Parathyroid adenoma (tissue), 2 donors: ENCODE measurements around the gene CD200R1.

Source experiments
- H2AFZ ChIP-seq: fragments of 300-600 bp; sonication (generic); one replicate; pipeline ENCODE4 v1.7.0; 2017; ENCODE audit warnings: antibody characterized with exemption, mild to moderate bottlenecking
- H3K27ac ChIP-seq: fragments of 300-600 bp; sonication (generic); one replicate; pipeline ENCODE4 v1.7.0; 2017
- H3K27me3 ChIP-seq: fragments of 300-600 bp; sonication (generic); one replicate; pipeline ENCODE4 v1.7.0; 2017; ENCODE audit warnings: low read length; ENCODE audit not compliant: control insufficient read depth, insufficient read depth
- H3K36me3 ChIP-seq: fragments of 300-600 bp; sonication (generic); one replicate; pipeline ENCODE4 v1.7.0; 2017; ENCODE audit warnings: low read length; ENCODE audit not compliant: control insufficient read depth, insufficient read depth
- H3K4me1 ChIP-seq: fragments of 300-600 bp; sonication (generic); one replicate; pipeline ENCODE4 v1.7.0; 2017; ENCODE audit warnings: control low read depth
- H3K4me2 ChIP-seq: fragments of 300-600 bp; sonication (generic); one replicate; pipeline ENCODE4 v1.7.0; 2017; ENCODE audit warnings: low read length
- H3K4me3 ChIP-seq: fragments of 300-600 bp; sonication (generic); one replicate; pipeline ENCODE4 v1.7.0; 2017; ENCODE audit warnings: low read depth, low read length
- H3K79me2 ChIP-seq: fragments of 300-600 bp; sonication (generic); one replicate; pipeline ENCODE4 v1.7.0; 2017; ENCODE audit warnings: control low read depth
- H3K9ac ChIP-seq: fragments of 300-600 bp; sonication (generic); one replicate; pipeline ENCODE4 v1.7.0; 2017; ENCODE audit warnings: mild to moderate bottlenecking
- H3K9me3 ChIP-seq: fragments of 300-600 bp; sonication (generic); one replicate; pipeline ENCODE4 v1.7.0; 2017; ENCODE audit warnings: low read length; ENCODE audit not compliant: control insufficient read depth
- CTCF ChIP-seq: fragments of 300-600 bp; sonication (generic); IDR thresholded peaks from one replicate; pipeline ENCODE4 v1.7.0; 2017; ENCODE audit warnings: antibody characterized with exemption, mild to moderate bottlenecking
- donor health status: primary hyperparathyroidism.

The CD200R1 gene

GRCh38 chr3:113002037-113002436, 27.1 kb upstream of the CD200R1 start:
- H3K27ac ChIP-seq, result no peak overlapping the region
- no peak overlapping the region for H3K4me3 ChIP-seq
- H3K36me3 ChIP-seq, result no peaks in the 10 kb centered on the region

GRCh38 chr3:113000691-113001090, 25.8 kb upstream of the CD200R1 start:
- Histone ChIP-seq H3K79me2 (no peaks in the 10 kb centered on the region), H3K9me3 (no peaks in the 10 kb centered on the region), H3K27me3 (no peaks in the 10 kb centered on the region), H2AFZ (no peak overlapping the region), H3K4me2 (no peak overlapping the region), H3K4me3 (no peak overlapping the region), H3K27ac (no peak overlapping the region), H3K9ac (no peak overlapping the region), H3K4me1 (no peaks in the 10 kb centered on the region), H3K36me3 (no peaks in the 10 kb centered on the region)
- no peak for TF ChIP-seq CTCF

More at GRCh38 chr3:113002037-113002436, 27.1 kb upstream of the CD200R1 start:
- Histone ChIP-seq H3K4me2 (no peak overlapping the region), H3K79me2 (no peaks in the 10 kb centered on the region), H3K4me1 (no peaks in the 10 kb centered on the region), H3K9ac (no peak overlapping the region), H2AFZ (no peak overlapping the region), H3K27me3 (no peaks in the 10 kb centered on the region), H3K9me3 (no peaks in the 10 kb centered on the region)
- TF ChIP-seq CTCF, result no peak

- H3K9me3 ChIP-seq, result no peaks in the 10 kb centered on the region
- no peak overlapping the region for H3K4me2 ChIP-seq
- H3K9ac ChIP-seq, result no peak overlapping the region
- TF ChIP-seq CTCF, result no peak
- no peak overlapping the region for H3K27ac ChIP-seq
- no peak overlapping the region for H2AFZ ChIP-seq
- no peaks in the 10 kb centered on the region for H3K4me1 ChIP-seq
- H3K79me2 ChIP-seq, result no peaks in the 10 kb centered on the region
- H3K27me3 ChIP-seq, result no peaks in the 10 kb centered on the region
- H3K36me3 ChIP-seq, result no peaks in the 10 kb centered on the region
- no peak overlapping the region for H3K4me3 ChIP-seq
Observed at GRCh38 chr3:112995800-112996199, 20.9 kb upstream of the CD200R1 start.

GRCh38 chr3:112990672-112991602, 16.0 kb upstream of the CD200R1 start, which contains the start of gene GTPBP8:
Gene GTPBP8 (plus strand): TSS chr3:112990984. CDS start chr3:112991000, 16 bp downstream.
- H3K27ac ChIP-seq, result peak within 1 kb of the TSS; percentile 98
- no peaks in the 10 kb centered on the region for H3K27me3 ChIP-seq
- peak within 1 kb of the TSS; percentile 88 for H3K4me3 ChIP-seq
- H3K36me3 ChIP-seq, result no peaks in the 10 kb centered on the region
- TF ChIP-seq CTCF, result peak; percentile 22
- no peaks in the 10 kb centered on the region for H3K79me2 ChIP-seq
- peak within 1 kb of the TSS; percentile 80 for H2AFZ ChIP-seq
- H3K9ac ChIP-seq, result peak within 1 kb of the TSS; percentile 85
- peaks cover 6% of the 10 kb centered on the region for H3K4me1 ChIP-seq
- peak within 1 kb of the TSS; percentile 89 for H3K4me2 ChIP-seq
- no peaks in the 10 kb centered on the region for H3K9me3 ChIP-seq
